Smooth muscle cell of the pulmonary artery (primary cell): ENCODE measurements around the gene GLT8D1. TPM values are rescaled to one million over a fixed set of nuclear protein-coding genes. Genes with fewer than 3 reads are reported as not detected.

Experiments
- total RNA-seq: library from RNA; depleted of rRNA; stranded (reverse); fragments of >200 nt; gene quantifications from 2 replicates; pipeline ENCODE4 v1.2.3, GENCODE V29; 2014

GLT8D1 gene, protein sequence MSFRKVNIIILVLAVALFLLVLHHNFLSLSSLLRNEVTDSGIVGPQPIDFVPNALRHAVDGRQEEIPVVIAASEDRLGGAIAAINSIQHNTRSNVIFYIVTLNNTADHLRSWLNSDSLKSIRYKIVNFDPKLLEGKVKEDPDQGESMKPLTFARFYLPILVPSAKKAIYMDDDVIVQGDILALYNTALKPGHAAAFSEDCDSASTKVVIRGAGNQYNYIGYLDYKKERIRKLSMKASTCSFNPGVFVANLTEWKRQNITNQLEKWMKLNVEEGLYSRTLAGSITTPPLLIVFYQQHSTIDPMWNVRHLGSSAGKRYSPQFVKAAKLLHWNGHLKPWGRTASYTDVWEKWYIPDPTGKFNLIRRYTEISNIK
- 106 and 149 TPM in 2 replicates for total RNA-seq

DNA sequence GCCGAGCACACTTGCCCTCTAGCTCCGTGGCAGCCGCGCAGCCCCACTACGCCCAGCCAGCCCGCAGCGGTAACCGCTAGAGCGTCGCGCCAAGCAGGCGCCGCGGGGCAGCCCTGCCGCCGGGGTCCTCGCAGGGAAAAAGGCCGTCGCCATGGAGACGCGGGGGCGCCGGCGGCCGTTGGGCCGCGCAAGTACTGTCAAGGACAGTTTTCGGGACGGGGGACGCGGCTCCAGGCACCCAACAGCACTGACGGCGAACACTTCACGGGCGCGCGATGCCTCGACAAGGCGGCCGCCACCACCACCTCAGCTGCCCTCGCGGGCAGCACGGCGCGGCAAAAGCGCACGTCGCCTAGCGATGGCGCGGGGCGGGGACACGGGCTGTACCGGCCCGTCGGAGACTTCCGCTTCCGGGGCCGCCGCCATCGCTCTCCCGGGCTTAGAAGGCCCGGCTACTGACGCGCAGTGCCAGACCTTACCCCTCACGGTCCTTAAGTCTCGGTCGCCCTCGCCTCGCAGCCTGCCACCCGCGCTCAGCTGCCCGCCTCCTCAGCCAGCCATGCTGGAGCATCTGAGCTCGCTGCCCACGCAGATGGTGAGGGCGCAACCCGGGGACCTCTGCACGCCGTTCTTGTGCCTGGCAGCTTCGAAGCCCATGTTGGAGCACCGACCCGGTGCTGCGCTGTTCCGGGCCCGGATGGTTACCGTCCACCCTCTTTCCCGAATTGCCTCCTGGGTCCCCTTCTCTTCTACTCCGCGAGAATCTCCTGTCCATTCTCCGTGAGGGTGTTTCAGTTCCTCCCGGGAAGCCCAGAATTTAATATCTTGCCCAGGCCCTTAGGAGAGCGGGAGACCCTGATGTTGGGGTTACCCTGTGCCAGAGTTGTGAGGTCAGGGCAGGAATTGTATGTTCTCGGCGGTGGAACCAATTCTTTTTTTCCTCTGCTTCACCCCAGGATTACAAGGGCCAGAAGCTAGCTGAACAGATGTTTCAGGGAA is at the start of gene GLT8D1, which contains the start of gene SPCS1:
Gene GLT8D1 (minus strand): TSS at position 104 of the 999 bp plus-strand sequence. CDS start 5,331 bp downstream, outside the sequence.
Gene SPCS1 (plus strand): TSS at position 419 of the 999 bp plus-strand sequence. CDS start 141 bp downstream, at position 560.

DNA sequence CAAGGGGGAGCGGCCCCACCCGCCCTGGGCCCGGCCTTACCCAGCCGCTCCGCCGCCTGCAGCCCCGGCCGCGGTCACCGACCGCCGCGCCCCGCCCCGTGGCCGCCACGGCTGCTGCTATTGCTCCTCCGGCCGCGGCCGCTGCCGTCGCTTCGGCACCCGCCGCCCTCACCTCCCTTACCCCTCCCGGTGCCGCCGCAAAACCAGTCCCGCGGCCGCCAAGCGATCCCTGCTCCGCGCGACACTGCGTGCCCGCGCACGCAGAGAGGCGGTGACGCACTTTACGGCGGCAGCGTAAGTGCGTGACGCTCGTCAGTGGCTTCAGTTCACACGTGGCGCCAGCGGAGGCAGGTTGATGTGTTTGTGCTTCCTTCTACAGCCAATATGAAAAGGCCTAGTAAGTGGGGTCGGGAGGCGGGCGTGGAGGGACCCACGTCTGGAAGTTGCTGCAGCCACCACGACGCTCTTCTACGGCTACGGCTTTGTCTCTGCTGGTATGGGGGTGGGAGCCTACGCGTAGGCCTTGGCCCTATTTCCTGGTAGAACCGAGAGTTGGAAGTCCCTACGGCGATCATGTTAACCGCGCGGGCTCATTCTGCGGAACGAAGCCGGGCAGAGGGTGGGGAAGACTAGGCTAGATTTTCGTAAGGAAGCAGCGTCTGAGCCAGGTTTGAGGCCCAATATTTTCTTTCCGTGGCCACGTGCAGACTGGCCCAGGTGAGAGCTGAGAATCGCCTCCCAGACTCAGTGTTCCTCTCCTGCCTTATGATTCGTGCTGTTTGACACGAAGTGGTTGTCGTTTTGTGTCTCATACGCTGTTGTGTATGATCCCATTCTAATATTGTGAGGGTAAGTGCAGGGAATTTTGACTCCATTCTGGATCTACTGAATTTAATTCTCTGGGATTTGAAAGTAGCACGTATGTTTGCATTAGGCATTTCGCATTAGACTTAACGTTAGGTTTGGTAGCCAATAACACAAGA is 19.6 kb downstream of the GLT8D1 start, which contains the start of the genes GNL3 and PBRM1:
Gene GNL3 (plus strand): TSS at position 324 of the 983 bp plus-strand sequence. CDS start 61 bp downstream, at position 385.
Gene PBRM1 (minus strand): TSS at position 205 of the 983 bp plus-strand sequence.

Other genes with a start within 250 kb of the GLT8D1 start
- 0.50 and 0.59 TPM in 2 replicates for gene STAB1, start 210.5 kb downstream of the GLT8D1 start, total RNA-seq
- gene NT5DC2, start 171.9 kb downstream of the GLT8D1 start, total RNA-seq = 117 and 122 TPM in 2 replicates
- 3.1 and 6.5 TPM in 2 replicates for gene UQCC5, start 169.2 kb downstream of the GLT8D1 start, total RNA-seq
- gene PBRM1, start 19.9 kb downstream of the GLT8D1 start, total RNA-seq = 81.0 and 91.2 TPM in 2 replicates
- 74.9 and 78.8 TPM in 2 replicates for gene GNL3, start 19.8 kb downstream of the GLT8D1 start, total RNA-seq
- 58.3 and 64.1 TPM in 2 replicates for gene SPCS1, start 315 bp upstream of the GLT8D1 start, total RNA-seq
- gene NEK4, start 65.1 kb upstream of the GLT8D1 start, total RNA-seq = 25.0 and 29.6 TPM in 2 replicates
- gene ITIH1, start 71.8 kb upstream of the GLT8D1 start, total RNA-seq = 0.17 and 0.33 TPM in 2 replicates
- gene ITIH3, start 89.0 kb upstream of the GLT8D1 start, total RNA-seq = 0.10 and 2.5 TPM in 2 replicates
- 2.5 and 2.6 TPM in 2 replicates for gene ITIH4, start 124.9 kb upstream of the GLT8D1 start, total RNA-seq
- gene MUSTN1, start 129.2 kb upstream of the GLT8D1 start, total RNA-seq = 0.13 TPM in 1 of 2 replicates, not detected in the other
- gene STIMATE, start 191.8 kb upstream of the GLT8D1 start, total RNA-seq = 21.3 and 23.9 TPM in 2 replicates